Stimulated activated naive CD4-positive, alpha-beta T cell (primary cell): ENCODE data around the gene ENO2.

Source experiments
- DNase-seq, 6 experiments: peaks; one replicate each; lab custom pipeline; 2025; lab: John Stamatoyannopoulos, UW

ENO2 gene

DNA sequence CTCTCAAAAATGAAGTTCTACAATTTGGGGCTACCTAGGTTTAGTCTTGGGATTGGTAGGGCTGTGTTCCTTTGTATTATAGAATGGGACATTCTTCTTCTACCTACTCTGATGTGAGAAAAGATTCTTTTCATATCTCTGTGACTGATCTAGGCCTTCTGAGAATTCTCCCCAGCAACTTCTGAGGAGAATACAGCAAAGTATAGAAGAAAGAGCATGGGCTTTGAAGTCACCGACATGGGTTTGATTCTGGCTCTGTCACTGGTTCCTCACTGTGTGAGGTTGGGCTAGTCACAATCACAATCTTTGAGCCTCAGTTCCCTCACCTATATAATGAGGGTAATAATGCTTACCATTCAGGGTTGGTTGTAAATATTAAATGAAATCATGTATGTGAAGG, 18.4 kb downstream of the ENO2 start:
- peak in 3 of 6 experiments; percentile 23 to 42 (median 40) for DNase-seq

DNA sequence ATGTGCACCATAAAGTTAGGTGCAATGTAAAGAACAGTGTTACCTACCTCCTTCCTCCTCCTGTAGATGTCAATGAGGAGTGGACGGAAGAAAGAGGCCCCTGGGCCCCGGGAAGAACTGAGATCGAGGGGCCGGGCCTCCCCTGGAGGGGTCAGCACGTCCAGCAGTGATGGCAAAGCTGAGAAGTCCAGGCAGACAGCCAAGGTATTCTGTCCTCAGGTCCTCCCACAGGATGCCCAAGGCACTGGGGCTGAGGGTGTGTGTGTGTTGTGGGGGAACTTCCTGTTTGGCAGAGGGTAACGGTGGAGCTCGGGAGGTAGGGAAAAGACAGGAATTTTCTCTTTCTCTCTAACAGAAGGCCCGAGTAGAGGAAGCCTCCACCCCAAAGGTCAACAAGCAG, 19.7 kb downstream of the ENO2 start:
- no peak for DNase-seq

DNA sequence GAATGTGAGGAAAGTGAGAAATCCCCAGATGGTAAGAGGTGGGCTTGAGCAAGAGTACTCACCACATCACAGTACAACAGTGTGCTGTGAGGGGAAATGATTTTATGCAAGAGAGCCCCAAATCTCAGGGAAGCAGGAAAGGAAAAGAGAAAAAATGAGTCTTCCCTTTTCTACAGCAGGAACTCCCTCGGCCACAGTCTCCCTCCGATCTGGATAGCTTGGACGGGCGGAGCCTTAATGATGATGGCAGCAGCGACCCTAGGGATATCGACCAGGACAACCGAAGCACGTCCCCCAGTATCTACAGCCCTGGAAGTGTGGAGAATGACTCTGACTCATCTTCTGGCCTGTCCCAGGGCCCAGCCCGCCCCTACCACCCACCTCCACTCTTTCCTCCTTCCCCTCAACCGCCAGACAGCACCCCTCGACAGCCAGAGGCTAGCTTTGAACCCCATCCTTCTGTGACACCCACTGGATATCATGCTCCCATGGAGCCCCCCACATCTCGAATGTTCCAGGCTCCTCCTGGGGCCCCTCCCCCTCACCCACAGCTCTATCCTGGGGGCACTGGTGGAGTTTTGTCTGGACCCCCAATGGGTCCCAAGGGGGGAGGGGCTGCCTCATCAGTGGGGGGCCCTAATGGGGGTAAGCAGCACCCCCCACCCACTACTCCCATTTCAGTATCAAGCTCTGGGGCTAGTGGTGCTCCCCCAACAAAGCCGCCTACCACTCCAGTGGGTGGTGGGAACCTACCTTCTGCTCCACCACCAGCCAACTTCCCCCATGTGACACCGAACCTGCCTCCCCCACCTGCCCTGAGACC, 21.2 kb downstream of the ENO2 start:
- no peak for DNase-seq

DNA sequence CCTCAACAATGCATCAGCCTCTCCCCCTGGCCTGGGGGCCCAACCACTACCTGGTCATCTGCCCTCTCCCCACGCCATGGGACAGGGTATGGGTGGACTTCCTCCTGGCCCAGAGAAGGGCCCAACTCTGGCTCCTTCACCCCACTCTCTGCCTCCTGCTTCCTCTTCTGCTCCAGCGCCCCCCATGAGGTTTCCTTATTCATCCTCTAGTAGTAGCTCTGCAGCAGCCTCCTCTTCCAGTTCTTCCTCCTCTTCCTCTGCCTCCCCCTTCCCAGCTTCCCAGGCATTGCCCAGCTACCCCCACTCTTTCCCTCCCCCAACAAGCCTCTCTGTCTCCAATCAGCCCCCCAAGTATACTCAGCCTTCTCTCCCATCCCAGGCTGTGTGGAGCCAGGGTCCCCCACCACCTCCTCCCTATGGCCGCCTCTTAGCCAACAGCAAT, 21.8 kb downstream of the ENO2 start:
- no peak for DNase-seq

DNA sequence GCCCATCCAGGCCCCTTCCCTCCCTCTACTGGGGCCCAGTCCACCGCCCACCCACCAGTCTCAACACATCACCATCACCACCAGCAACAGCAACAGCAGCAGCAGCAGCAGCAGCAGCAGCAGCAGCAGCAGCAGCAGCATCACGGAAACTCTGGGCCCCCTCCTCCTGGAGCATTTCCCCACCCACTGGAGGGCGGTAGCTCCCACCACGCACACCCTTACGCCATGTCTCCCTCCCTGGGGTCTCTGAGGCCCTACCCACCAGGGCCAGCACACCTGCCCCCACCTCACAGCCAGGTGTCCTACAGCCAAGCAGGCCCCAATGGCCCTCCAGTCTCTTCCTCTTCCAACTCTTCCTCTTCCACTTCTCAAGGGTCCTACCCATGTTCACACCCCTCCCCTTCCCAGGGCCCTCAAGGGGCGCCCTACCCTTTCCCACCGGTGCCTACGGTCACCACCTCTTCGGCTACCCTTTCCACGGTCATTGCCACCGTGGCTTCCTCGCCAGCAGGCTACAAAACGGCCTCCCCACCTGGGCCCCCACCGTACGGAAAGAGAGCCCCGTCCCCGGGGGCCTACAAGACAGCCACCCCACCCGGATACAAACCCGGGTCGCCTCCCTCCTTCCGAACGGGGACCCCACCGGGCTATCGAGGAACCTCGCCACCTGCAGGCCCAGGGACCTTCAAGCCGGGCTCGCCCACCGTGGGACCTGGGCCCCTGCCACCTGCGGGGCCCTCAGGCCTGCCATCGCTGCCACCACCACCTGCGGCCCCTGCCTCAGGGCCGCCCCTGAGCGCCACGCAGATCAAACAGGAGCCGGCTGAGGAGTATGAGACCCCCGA, 22.5 kb downstream of the ENO2 start:
- peak; percentile 36 to 76 (median 60) for DNase-seq

DNA sequence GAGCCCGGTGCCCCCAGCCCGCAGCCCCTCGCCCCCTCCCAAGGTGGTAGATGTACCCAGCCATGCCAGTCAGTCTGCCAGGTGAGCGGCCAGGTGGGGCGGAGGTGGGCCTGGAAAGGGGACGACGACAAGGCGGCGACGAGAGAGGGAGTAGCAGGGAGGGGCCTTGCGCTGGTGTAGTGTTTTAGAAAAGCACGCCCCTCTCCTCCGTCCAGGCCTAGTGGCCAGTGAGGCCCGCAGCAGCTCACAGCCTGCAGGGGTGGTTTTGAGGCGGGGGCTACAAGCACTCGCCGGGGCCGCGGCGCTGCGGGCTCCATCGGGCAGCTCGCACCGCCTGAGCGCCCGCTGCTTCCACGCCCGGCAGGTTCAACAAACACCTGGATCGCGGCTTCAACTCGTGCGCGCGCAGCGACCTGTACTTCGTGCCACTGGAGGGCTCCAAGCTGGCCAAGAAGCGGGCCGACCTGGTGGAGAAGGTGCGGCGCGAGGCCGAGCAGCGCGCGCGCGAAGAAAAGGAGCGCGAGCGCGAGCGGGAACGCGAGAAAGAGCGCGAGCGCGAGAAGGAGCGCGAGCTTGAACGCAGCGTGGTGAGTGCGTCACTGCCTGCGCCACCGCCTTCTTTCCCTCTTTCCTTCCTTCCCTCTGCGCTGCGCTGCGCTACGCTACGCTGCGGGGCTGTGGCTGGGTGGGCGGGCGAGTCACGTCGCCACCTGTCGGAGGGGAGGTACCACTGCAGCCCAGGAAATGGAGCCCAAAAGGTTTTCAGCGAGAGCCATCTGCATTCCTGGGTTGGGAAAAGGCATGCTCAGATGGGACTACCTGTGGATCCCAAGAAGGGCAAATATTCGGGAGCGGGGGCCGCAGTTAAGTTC, 23.3 kb downstream of the ENO2 start:
- DNase-seq = peak; percentile 80 to 93 (median 92)

DNA sequence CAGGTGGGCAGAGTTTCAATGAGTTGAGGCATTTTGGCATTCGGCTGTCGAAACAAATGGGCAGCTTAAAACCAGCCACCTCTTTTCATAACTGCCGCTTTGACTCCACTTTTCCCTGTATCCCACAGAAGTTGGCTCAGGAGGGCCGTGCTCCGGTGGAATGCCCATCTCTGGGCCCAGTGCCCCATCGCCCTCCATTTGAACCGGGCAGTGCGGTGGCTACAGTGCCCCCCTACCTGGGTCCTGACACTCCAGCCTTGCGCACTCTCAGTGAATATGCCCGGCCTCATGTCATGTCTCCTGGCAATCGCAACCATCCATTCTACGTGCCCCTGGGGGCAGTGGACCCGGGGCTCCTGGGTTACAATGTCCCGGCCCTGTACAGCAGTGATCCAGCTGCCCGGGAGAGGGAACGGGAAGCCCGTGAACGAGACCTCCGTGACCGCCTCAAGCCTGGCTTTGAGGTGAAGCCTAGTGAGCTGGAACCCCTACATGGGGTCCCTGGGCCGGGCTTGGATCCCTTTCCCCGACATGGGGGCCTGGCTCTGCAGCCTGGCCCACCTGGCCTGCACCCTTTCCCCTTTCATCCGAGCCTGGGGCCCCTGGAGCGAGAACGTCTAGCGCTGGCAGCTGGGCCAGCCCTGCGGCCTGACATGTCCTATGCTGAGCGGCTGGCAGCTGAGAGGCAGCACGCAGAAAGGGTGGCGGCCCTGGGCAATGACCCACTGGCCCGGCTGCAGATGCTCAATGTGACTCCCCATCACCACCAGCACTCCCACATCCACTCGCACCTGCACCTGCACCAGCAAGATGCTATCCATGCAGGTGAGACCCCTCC, 24.2 kb downstream of the ENO2 start:
- DNase-seq = no peak

DNA sequence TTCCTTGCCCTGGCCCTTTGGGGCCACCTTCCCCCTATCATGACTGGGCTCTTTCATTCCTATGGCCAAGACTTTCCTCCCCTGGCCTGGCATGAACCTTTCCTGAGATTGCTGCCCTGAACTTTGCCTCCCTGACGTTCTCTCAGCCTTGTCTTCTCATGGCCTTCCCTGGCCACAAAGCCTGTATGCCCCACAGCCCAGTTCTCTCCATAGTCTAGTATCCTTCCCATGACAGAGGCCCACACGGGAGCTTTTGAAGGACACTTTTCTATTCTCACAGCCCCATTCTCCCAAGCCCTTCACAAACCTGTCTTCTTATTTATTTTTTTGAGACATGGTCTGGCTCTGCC, 24.8 kb downstream of the ENO2 start:
- DNase-seq = no peak

DNA sequence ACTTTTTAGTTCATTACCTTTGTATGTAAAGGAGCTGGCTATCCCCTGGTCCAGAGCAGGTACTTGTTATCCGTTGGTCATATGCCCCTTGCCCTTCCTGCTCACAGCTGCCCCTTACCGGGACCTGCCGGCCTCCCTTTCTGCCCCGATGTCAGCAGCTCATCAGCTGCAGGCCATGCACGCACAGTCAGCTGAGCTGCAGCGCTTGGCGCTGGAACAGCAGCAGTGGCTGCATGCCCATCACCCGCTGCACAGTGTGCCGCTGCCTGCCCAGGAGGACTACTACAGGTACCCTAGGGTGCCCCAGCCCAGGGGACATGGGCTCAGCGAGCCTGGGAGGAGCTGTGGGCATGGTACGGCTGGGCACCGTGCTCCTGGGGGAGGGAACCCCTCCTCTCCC, 26.9 kb downstream of the ENO2 start:
- no peak for DNase-seq

DNA sequence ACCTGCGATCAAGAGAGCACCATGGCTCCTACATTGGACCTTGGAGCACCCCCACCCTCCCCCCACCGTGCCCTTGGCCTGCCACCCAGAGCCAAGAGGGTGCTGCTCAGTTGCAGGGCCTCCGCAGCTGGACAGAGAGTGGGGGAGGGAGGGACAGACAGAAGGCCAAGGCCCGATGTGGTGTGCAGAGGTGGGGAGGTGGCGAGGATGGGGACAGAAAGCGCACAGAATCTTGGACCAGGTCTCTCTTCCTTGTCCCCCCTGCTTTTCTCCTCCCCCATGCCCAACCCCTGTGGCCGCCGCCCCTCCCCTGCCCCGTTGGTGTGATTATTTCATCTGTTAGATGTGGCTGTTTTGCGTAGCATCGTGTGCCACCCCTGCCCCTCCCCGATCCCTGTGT, 27.4 kb downstream of the ENO2 start:
- no peak for DNase-seq

DNA sequence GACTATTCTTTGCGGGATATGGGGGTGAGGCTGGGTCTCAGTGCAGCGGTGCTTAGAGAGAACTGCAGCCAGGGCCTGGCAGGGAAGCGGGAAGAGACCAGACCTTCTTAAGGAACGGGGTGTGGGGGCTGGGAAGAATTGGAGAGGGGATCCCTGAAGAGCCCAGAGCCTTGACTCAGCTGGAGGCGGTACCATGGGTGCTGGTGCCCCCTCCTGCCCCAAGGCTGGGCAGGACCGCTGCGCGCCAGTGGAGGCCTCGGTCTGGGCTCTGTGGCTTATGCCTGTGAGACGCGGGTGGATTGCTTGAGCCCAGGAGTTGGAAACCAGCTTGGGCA, 27.9 kb downstream of the ENO2 start:
- no peak for DNase-seq

DNA sequence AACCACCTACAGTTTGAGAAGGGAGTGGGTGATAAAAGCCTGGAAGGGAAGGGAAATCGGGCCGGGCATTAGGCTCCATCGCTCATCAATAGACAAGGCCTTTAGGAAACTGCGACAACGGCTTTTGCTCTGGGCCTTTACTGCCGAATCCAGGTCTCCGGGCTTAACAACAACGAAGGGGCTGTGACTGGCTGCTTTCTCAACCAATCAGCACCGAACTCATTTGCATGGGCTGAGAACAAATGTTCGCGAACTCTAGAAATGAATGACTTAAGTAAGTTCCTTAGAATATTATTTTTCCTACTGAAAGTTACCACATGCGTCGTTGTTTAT, 29.0 kb downstream of the ENO2 start:
- peak in 5 of 6 experiments; percentile 68 to 93 (median 84) for DNase-seq

DNA sequence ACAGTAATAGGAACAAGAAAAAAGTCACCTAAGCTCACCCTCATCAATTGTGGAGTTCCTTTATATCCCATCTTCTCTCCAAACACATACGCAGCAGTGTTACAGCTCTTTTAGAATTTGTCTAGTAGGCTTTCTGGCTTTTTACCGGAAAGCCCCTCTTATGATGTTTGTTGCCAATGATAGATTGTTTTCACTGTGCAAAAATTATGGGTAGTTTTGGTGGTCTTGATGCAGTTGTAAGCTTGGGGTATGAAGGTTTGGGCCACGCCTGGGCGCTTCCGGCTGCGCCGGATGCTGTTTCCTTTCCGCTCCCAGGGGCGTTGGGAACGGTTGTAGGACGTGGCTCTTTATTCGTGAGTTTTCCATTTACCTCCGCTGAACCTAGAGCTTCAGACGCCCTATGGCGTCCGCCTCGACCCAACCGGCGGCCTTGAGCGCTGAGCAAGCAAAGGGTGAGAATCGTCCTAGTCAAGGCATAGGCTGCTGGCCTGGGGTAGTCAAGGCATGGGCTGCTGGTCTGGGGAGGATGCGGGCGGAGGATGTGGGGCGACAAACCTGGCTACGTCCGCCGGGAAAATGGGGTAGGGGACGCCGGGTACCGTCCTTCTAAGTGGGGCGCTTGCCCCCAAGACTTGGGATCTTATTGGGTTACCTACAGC, 29.5 kb downstream of the ENO2 start, which contains the start of the genes C12orf57 and RNU7-1:
TSS of gene C12orf57 (plus strand) at position 301 of the 659 bp plus-strand sequence. CDS start at position 401, 100 bp downstream.
TSS of gene RNU7-1 (plus strand) at position 95 of the 659 bp plus-strand sequence.
- DNase-seq = peak; percentile 67 to 93 (median 82)

DNA sequence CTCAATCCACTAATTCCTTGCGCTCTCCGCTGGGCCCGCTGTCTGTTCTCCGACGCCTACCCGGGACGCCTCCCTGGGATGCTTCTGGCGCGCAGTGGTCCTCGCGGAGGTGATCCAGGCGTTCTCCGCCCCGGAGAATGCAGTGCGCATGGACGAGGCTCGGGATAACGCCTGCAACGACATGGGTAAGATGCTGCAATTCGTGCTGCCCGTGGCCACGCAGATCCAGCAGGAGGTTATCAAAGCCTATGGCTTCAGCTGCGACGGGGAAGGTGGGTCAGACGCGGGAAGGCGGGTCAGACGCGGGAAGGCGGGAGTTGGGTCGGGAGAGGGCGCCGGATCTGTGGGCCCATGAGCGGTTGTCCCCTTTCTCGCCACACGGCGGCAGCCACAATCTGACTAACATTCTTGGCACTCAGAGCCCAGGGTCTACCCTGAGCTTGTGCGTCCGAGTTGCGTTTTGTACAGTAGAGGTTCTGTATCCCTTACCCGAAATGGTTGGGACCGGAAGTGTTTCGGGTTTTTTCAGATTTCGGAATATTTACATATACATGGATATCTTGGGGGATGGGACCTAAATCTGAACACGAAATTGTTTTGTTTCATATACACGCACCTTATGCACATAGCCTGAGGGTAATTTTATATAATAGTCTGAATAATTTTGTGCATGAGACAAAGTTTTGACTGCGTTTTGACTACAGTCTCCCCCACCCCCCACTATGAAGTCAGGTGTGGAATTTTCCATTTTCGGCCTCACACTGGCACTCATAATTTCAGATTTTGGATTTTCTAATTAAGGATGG, 30.2 kb downstream of the ENO2 start:
- DNase-seq = peak; percentile 78 to 87 (median 80)

DNA sequence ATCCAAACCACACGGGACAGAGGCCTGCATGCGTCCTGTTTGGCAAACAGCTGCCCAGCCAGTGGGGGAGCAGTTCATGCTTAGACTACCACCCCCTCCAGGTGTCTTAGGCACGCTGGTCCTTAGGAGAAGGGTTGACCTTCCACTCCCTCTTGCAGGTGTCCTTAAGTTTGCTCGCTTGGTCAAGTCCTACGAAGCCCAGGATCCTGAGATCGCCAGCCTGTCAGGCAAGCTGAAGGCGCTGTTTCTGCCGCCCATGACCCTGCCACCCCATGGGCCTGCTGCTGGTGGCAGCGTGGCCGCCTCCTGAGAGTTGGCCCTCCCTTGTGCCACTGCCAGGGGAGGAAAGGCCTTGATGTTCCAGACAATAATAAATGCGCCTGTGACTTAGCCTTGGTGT, 31.2 kb downstream of the ENO2 start:
- DNase-seq = no peak

DNA sequence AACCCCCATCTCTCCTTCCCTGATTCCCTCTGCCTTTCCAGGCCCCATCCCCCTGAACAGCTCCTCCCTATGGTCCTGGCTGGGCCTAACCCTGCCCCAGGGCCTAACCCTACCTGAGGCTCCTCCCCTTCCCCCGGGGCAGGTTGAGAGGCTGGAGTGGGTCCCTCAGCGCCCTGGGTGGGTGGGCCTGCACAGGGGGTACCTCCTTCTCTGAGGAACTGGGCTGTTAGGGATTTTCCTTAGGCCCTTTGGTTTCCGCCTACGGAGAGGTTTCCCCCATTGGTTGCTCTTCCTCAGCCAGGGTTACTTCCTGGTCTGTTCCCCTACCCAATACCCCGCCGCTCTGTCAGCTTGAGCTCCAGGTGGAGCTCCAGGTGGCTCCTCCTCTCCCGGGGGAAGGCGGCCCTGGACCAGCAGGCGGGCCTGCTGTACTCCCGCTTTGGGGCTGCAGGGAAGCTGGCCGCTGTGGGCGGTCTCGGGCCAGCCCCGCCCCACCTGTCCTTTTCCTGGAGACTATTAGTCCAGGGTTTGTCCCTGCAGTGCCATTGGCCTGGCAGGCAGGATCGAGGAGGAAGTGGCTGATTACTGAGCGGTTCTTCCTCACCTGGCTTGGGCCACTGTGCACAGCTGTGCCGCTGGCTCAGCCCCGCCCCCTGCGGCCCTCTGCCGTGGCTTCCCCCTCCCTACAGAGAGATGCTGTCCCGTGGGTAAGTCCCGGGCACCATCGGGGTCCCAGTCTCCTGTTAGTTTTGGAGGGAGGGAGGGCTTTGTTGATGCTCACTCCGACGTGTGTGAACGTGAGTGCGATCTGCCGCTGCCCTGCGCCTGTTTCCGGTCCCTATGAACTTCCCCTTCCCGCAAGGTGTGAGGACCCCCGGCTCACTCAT, 31.9 kb downstream of the ENO2 start:
- peak; percentile 35 to 72 (median 60) for DNase-seq

DNA sequence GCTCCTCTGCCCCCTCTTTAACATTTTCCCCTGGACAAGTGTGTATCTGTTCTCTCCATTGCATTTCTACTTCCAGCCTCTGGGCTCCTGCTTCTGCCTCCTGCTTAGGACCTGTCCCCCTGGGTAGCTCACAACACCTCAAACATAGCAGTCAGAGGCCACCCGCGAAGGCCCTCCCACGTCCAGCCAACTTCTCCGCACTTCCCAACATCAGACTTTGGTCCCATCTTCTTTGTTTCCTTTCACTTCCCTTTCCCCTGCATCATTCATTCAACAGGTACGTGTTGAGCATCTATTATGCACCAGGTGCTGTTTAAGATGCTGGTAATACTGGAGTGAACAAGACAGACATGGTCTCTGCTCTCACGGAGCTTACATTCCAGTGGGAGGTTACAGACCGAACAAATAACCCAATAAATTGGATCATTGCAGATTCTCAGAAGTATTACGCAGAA, 32.6 kb downstream of the ENO2 start:
- peak in 2 of 6 experiments; percentile 43 to 47 for DNase-seq

DNA sequence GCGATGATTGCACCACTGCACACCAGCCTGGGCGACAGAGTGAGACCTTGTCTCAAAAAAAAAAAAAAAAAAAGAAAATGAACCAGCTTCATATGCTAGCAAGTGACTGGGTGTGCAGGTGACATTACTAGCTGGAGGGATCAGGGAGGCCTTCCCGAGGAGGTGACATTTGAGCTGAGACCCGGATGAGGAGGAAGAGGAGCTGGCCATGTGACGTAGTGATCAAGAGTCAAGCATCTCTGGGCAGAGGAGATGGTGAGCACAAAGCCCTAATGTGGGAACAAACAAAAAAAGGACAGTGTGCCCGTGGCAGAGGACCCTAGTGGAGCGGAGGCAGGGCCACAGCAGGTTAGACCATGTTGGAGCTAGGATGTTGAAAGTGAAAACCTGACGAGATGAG, 33.2 kb downstream of the ENO2 start:
- DNase-seq = no peak
